ENCODE data around the gene CDH13. TPM values are rescaled to one million over a fixed set of nuclear protein-coding genes. Genes with fewer than 3 reads are reported as not detected.

Gene CDH13
- total RNA-seq, 1 donor from 2014 or later: not detected

GRCh38 chr16:83513008-83513755 lies 886.4 kb downstream of the CDH13 start:
- POLR2A ChIA-PET: no interaction called here

DNA sequence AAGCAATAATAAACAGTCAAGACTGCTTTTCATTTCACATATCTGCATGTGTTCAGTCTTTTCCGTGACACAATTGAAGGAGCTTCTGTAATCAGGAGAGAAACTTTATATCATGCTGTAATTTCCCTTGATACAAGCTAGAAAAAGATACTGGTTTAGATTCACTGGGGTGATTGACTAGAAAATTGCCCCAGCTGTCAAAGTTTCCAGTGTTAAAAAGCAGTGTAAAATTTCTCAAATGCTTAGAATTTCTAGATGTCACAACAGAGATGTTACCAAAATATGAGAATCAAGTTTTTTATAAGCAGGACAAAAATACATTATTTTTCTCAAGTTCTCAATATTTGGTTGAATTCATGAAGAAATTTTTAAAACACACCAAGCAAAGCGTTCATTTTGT lies 888.6 kb downstream of the CDH13 start:
- ChIA-PET CTCF (no interaction called here), POLR2A (no interaction called here)
- Mint-ChIP-seq H3K27me3 (no peaks in the 10 kb centered on the region), H3K9me3 (peaks cover 6% of the 10 kb centered on the region), H3K4me1 (no peaks in the 10 kb centered on the region), H3K4me3 (no peak overlapping the region), H3K36me3 (ENCODE audit: low read depth) (no peaks in the 10 kb centered on the region), H3K27ac (no peak overlapping the region)
- intact Hi-C loops (cut with micrococcal nuclease): no loop called here
- TF ChIP-seq, protein P1, sequence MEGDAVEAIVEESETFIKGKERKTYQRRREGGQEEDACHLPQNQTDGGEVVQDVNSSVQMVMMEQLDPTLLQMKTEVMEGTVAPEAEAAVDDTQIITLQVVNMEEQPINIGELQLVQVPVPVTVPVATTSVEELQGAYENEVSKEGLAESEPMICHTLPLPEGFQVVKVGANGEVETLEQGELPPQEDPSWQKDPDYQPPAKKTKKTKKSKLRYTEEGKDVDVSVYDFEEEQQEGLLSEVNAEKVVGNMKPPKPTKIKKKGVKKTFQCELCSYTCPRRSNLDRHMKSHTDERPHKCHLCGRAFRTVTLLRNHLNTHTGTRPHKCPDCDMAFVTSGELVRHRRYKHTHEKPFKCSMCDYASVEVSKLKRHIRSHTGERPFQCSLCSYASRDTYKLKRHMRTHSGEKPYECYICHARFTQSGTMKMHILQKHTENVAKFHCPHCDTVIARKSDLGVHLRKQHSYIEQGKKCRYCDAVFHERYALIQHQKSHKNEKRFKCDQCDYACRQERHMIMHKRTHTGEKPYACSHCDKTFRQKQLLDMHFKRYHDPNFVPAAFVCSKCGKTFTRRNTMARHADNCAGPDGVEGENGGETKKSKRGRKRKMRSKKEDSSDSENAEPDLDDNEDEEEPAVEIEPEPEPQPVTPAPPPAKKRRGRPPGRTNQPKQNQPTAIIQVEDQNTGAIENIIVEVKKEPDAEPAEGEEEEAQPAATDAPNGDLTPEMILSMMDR (IDR thresholded peaks at IDR 0.05): no peak
- ATAC-seq (ENCODE audit: low read depth) (no peak), DNase-seq (no peak)

More at GRCh38 chr16:83513008-83513755, 886.4 kb downstream of the CDH13 start:
- Mint-ChIP-seq H3K4me1 (no peaks in the 10 kb centered on the region), H3K27ac (no peak overlapping the region), H3K36me3 (ENCODE audit: low read depth) (no peaks in the 10 kb centered on the region), H3K4me3 (no peak overlapping the region), H3K27me3 (peaks cover 4% of the 10 kb centered on the region), H3K9me3 (peaks cover 6% of the 10 kb centered on the region)
- DNase-seq: no peak
- intact Hi-C loops (cut with micrococcal nuclease): no loop called here
- no peak for ATAC-seq (ENCODE audit: low read depth)
- TF ChIP-seq, protein P1 (IDR thresholded peaks at IDR 0.05): no peak
- CTCF ChIA-PET: no interaction called here

GRCh38 chr16:83516931-83517330 lies 890.2 kb downstream of the CDH13 start:
- intact Hi-C loops (cut with micrococcal nuclease): no loop called here
- peaks cover 6% of the 10 kb centered on the region for H3K9me3 Mint-ChIP-seq
- no peaks in the 10 kb centered on the region for H3K27me3 Mint-ChIP-seq
- TF ChIP-seq, protein P1 (IDR thresholded peaks at IDR 0.05): no peak
- ATAC-seq (ENCODE audit: low read depth): no peak
- H3K36me3 Mint-ChIP-seq (ENCODE audit: low read depth): no peaks in the 10 kb centered on the region
- no peaks in the 10 kb centered on the region for H3K4me1 Mint-ChIP-seq
- DNase-seq: no peak
- CTCF ChIA-PET: no interaction called here
- POLR2A ChIA-PET: no interaction called here
- H3K4me3 Mint-ChIP-seq: no peak overlapping the region
- H3K27ac Mint-ChIP-seq: no peak overlapping the region

- H3K4me1 Mint-ChIP-seq: no peaks in the 10 kb centered on the region
- no peak overlapping the region for H3K27ac Mint-ChIP-seq
- no peaks in the 10 kb centered on the region for H3K27me3 Mint-ChIP-seq
- ATAC-seq (ENCODE audit: low read depth) (no peak), DNase-seq (no peak)
- peaks cover 6% of the 10 kb centered on the region for H3K9me3 Mint-ChIP-seq
- intact Hi-C loops (cut with micrococcal nuclease): no loop called here
- H3K36me3 Mint-ChIP-seq (ENCODE audit: low read depth): no peaks in the 10 kb centered on the region
- H3K4me3 Mint-ChIP-seq: no peak overlapping the region
- ChIA-PET POLR2A (no interaction called here), CTCF (no interaction called here)
- TF ChIP-seq, protein P1 (IDR thresholded peaks at IDR 0.05): no peak
Measured at GRCh38 chr16:83517398-83517797, 890.6 kb downstream of the CDH13 start.

GRCh38 chr16:83520596-83520995 lies 893.8 kb downstream of the CDH13 start:
- ATAC-seq (ENCODE audit: low read depth) (no peak), DNase-seq (no peak)
- intact Hi-C loops (cut with micrococcal nuclease): no loop called here
- ChIA-PET POLR2A (no interaction called here), CTCF (no interaction called here)
- TF ChIP-seq, protein P1 (IDR thresholded peaks at IDR 0.05): no peak
- Mint-ChIP-seq H3K9me3 (peaks cover 6% of the 10 kb centered on the region), H3K27ac (no peak overlapping the region), H3K36me3 (ENCODE audit: low read depth) (no peaks in the 10 kb centered on the region), H3K4me3 (no peak overlapping the region), H3K27me3 (peaks cover 4% of the 10 kb centered on the region), H3K4me1 (no peaks in the 10 kb centered on the region)

Data from activated B cell treated with CpG ODN at 0.5 μM for 24 hours (primary cell).